Activated CD8-positive, alpha-beta T cell treated with anti-CD3 and anti-CD28 coated beads, Interleukin-2, amount 10 ng/mL, durations not matched to agents 7 days and 5 days (primary cell): Measurements from ENCODE around the gene PGLYRP2. TPM values are rescaled to one million over a fixed set of nuclear protein-coding genes. Genes with fewer than 3 reads are reported as not detected.

Experiments used
- ATAC-seq: fragments of 150-1000 bp; cut with Tn5 transposase; one replicate; pipeline ENCODE4 v1.10.0; 2021; ENCODE audit warnings: moderate library complexity
- CTCF ChIA-PET: fragments of 350-600 bp; sonication (Branson Sonifier 250); formaldehyde crosslinking; loops from one replicate; lab custom pipeline; 2021; ENCODE audit warnings: antibody characterized with exemption; lab: Charles Lee
- POLR2A ChIA-PET: fragments of 350-600 bp; sonication (Branson Sonifier 250); formaldehyde crosslinking; loops from one replicate; lab custom pipeline; 2021; ENCODE audit warnings: antibody characterized with exemption; lab: Charles Lee
- DNase-seq: peaks from one replicate; pipeline ENCODE4 v3.0.0-alpha.2; 2020
- H3K27ac Mint-ChIP-seq: one replicate; pipeline ENCODE4 v1.8.0; 2021; ENCODE audit warnings: mild to moderate bottlenecking, mixed read lengths
- H3K27me3 Mint-ChIP-seq: one replicate; pipeline ENCODE4 v1.8.0; 2021; ENCODE audit warnings: low read depth, mixed read lengths
- H3K36me3 Mint-ChIP-seq: one replicate; pipeline ENCODE4 v1.8.0; 2021; ENCODE audit warnings: low read depth, mixed read lengths
- H3K4me1 Mint-ChIP-seq: one replicate; pipeline ENCODE4 v1.8.0; 2021; ENCODE audit warnings: low read depth, mixed read lengths
- H3K4me3 Mint-ChIP-seq: one replicate; pipeline ENCODE4 v1.8.0; 2021; ENCODE audit warnings: mild to moderate bottlenecking, mixed read lengths
- H3K9me3 Mint-ChIP-seq: one replicate; pipeline ENCODE4 v1.8.0; 2022; ENCODE audit warnings: mixed read lengths; ENCODE audit not compliant: insufficient read depth
- total RNA-seq, 2 experiments: library from RNA; stranded (reverse); gene quantifications; one replicate each; pipeline ENCODE4 v1.2.3, GENCODE V29; 2021

Gene PGLYRP2
- total RNA-seq, 2 experiments from 2014 or later, result not detected

DNA sequence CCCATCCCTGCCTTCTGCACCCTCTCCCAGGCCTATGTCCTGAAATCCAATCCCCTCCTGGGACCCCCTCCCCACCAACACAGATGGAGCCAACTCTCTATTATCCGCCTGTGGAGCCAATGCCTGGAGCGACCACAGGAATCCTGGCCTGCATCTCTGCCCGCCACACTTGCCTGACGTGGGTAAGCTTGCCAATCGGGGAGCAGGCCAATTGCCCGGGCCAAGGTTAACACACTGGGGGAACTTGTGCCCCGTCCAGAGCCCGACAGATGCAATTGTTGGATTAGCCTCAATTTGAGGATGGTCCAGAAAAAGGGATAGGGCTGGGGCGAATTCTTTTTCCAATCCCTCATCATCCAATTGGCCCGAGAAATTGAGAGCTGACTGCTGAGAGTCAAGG lies 35.5 kb downstream of the PGLYRP2 start:
- Mint-ChIP-seq H3K4me1 (peaks cover 5% of the 10 kb centered on the region), H3K36me3 (peaks cover 10% of the 10 kb centered on the region), H3K27ac (no peak overlapping the region), H3K9me3 (no peaks in the 10 kb centered on the region), H3K4me3 (no peak overlapping the region), H3K27me3 (no peaks in the 10 kb centered on the region)
- ChIA-PET POLR2A (interaction anchor here (1.6 kb wide), 1 partner anchor 11 kb away, joined by 7 read pairs; no protein-coding TSS in a partner anchor), CTCF (no interaction called here)
- ATAC-seq (no peak), DNase-seq (no peak)

DNA sequence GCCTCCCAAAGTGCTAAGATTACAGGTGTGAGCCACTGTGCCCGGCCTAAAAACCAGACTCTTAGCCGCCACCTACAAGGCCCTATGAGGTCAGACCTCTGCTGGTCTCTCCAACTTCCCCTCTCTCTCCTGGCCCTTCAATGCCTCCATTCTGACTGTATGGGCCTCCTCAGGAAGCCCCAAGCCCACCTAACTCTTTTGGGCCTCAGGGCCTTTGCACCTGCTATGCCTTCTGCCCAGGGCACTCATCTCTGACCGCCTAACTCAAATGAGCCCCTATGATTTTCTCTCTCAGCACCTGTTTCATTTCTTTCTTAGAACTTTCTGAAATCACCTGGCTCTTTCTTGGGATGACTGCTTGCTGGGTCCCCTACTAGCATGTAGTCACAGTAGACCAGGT lies 36.0 kb downstream of the PGLYRP2 start:
- Mint-ChIP-seq H3K36me3 (peaks cover 5% of the 10 kb centered on the region), H3K27me3 (no peaks in the 10 kb centered on the region), H3K27ac (no peak overlapping the region), H3K4me3 (no peak overlapping the region), H3K9me3 (no peaks in the 10 kb centered on the region), H3K4me1 (peaks cover under 1% of the 10 kb centered on the region)
- ATAC-seq (no peak), DNase-seq (no peak)
- CTCF ChIA-PET, result no interaction called here
- POLR2A ChIA-PET, result interaction anchor here (1.6 kb wide), 1 partner anchor 10 kb away, joined by 7 read pairs; no protein-coding TSS in a partner anchor

DNA sequence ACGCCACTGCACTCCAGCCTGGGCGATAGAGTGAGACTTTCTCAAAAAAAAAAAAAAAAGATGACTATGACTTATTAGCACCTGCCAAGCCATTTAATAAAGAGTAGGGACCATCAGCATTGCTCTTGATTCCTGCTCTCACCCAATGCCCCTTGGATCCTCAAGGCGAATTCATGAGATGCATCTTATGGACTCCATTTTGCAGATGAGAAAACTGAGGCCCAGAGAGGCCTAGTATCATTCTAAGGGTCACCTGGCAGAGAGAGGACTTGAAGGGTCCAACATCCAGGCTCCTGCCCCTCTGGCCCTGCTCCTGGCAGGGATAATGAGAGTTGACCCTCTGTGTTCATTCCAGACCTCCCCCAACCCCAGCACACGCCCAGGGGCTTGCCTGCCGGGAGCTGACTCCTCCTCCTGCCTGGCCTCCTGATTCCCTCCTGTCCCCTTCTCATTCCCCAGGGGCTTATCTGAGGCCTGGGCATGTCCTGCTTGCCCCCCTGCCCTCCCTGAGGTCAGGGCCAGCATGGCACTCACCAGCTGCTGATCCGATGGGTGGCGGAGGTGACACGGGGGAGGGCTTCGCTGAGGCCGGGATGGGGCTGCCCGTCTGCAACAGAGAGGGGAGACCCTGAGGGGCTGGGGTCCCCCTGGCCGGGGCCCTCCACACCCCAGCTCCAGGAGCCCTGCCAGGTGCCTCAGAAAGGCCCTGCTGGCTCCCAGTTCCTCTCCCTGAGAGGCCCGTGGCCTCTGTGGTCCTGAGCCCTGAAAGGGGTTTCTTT lies 37.0 kb downstream of the PGLYRP2 start:
- Mint-ChIP-seq H3K27me3 (no peaks in the 10 kb centered on the region), H3K4me1 (no peaks in the 10 kb centered on the region), H3K4me3 (no peak overlapping the region), H3K9me3 (no peaks in the 10 kb centered on the region), H3K36me3 (peaks cover 2% of the 10 kb centered on the region), H3K27ac (no peak overlapping the region)
- ATAC-seq, result no peak
- DNase-seq, result no peak
- ChIA-PET CTCF (no interaction called here), POLR2A (no interaction called here)

DNA sequence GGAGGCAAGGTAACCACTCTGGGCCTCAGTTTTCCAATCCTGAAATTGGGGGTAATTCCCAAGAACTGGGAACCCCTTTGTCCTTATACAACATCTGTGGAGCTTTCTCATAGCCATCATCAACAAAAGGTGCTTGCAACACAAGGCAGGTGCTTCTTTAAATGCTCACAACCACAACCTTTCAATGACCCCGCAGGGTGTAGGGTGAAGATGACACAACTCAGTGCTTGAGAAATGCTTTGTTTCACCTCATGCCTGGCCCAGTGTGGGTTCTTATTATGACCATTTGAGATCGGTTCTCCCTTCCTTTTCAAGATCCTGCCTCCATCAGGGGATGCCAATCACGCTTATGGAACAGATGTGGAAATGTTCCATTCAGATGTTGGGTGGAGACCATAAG lies 38.0 kb downstream of the PGLYRP2 start:
- DNase-seq (no peak), ATAC-seq (no peak)
- Mint-ChIP-seq H3K27ac (no peak overlapping the region), H3K4me1 (peaks cover 4% of the 10 kb centered on the region), H3K36me3 (no peaks in the 10 kb centered on the region), H3K27me3 (no peaks in the 10 kb centered on the region), H3K4me3 (no peak overlapping the region), H3K9me3 (no peaks in the 10 kb centered on the region)
- ChIA-PET CTCF (no interaction called here), POLR2A (no interaction called here)

DNA sequence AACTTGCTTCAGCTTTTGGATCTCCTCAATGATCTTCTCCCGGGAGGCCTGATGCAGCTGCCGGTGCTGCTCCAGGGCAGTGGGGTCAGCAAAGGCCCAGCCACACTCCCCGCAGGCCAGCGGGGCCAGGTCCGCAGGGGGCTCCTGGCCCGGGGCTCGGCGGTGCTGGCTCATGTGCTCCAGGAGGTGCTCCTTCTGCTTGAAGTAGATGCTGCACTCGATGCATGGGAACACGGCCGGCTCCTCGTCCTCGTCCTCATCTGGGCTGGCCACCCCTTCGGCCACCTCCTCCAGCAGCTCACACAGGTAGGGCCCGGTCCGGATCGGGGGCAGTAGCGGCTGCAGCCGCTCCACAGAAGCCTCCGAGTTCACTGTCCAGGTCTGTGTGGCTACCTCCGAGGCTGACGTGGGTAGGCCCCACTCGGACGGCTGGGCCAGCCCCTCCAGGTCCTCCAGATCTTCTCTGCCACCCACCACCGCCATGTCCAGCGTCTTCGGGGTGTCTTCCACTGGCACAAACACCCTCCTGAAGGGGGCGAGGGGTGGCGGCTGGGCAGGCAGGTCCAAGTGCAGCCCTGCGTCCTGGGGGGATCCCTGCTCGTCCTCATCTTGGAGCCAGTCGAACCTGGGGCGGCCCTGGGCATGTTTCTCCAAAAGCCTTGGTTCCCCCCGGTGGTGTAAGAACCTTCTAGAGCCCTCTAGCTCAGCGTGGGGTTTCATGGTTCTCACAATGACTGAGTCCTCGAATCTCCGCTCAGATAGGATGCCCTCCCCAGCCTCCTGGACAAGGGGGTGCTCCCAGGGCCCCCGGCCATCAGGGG lies 39.3 kb downstream of the PGLYRP2 start:
- Mint-ChIP-seq H3K27ac (no peak overlapping the region), H3K4me3 (no peak overlapping the region), H3K36me3 (no peaks in the 10 kb centered on the region), H3K27me3 (no peaks in the 10 kb centered on the region), H3K9me3 (no peaks in the 10 kb centered on the region), H3K4me1 (peaks cover 5% of the 10 kb centered on the region)
- POLR2A ChIA-PET, result no interaction called here
- DNase-seq (no peak), ATAC-seq (no peak)
- CTCF ChIA-PET, result no interaction called here

DNA sequence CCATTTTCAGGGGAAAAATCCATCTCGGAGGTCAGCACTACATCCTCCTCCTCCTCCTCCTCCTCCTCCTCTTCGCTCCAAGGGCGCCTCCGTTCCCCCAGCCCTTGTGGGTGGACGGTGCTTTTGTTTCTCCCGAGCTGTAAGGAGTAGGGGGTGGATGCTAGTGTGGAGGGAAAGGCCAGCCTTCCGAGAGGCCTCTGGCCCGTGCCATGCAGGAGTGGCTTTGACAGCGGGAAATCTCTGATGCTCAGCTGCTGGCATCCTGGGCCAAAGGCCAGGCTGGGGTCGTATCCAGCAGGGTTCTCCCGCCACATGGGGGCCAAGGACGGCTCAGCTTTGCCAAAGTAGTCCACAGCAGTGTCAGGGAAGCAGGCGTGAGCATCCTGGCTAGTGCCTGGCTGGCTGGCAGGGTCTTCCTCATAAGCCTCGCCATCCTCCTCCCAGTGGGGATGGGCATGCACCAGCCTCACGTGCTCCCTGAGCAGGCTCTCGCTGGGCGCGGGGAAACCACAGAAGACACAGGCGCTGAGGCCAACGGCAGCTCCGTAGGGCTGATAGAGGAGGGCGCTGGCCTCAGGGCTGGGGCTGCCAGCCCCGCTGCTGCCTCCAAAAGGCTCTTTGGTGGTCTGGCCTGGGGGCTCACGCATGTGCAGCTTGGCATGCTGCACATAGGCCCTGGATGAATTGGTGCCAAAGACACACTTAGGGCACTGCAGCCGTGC lies 40.1 kb downstream of the PGLYRP2 start:
- H3K36me3 Mint-ChIP-seq, result no peaks in the 10 kb centered on the region
- H3K4me1 Mint-ChIP-seq, result peaks cover 5% of the 10 kb centered on the region
- H3K27ac Mint-ChIP-seq, result no peak overlapping the region
- ChIA-PET POLR2A (no interaction called here), CTCF (no interaction called here)
- DNase-seq, result no peak
- no peaks in the 10 kb centered on the region for H3K9me3 Mint-ChIP-seq
- H3K27me3 Mint-ChIP-seq, result no peaks in the 10 kb centered on the region
- H3K4me3 Mint-ChIP-seq, result no peak overlapping the region
- no peak for ATAC-seq

DNA sequence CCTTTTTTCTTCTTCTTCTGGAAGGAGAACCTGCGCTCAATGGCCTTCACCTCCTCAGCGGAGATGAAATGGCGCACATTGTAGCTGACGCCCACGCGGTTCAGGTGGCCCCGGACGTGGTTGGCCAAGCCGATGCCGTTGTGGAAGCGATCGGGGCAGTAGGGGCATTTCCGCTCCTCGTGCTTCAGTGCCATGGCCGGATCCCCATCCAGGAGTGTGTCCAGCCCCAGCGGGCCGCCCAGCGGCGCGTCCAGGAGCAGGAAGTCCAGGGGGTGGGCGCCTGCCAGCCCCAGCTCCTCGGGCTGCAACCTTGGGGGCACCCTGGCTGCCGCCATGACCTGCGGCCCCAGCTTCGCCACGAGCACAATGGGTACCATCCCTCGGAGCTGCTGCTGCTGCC lies 40.7 kb downstream of the PGLYRP2 start:
- H3K4me1 Mint-ChIP-seq, result peaks cover 6% of the 10 kb centered on the region
- no peak for ATAC-seq
- no peak overlapping the region for H3K27ac Mint-ChIP-seq
- CTCF ChIA-PET, result interaction anchor here (3.5 kb wide), 1 partner anchor 19 kb away, joined by 18 read pairs; the partner anchor contains the start of gene AKAP8L
- H3K4me3 Mint-ChIP-seq, result no peak overlapping the region
- H3K36me3 Mint-ChIP-seq, result no peaks in the 10 kb centered on the region
- no peak for DNase-seq
- H3K27me3 Mint-ChIP-seq, result no peaks in the 10 kb centered on the region
- POLR2A ChIA-PET, result no interaction called here
- H3K9me3 Mint-ChIP-seq, result no peaks in the 10 kb centered on the region

DNA sequence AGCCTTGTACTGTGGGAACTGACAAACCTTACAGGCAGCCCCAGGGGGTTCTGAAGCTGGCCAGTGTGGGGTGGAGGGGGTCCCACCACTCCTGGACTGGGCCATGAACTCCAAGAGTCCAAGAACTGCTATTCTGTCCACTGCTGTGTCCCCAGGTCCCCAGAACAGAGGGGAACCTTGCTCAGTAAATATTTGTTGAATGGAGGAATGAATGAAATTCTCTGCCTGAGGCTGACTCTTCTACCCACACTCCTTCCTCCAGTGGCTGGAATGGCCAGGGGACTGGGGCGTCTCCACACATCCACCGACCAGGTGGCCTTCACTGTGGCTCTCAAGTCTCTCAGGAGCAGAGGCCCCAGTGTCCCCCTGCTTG lies 41.2 kb downstream of the PGLYRP2 start:
- ChIA-PET CTCF (interaction anchor here (3.5 kb wide), 1 partner anchor 19 kb away, joined by 18 read pairs; the partner anchor contains the start of gene AKAP8L), POLR2A (interaction anchor here (1.1 kb wide), 1 partner anchor 16 kb away, joined by 3 read pairs; no protein-coding TSS in a partner anchor)
- Mint-ChIP-seq H3K9me3 (no peaks in the 10 kb centered on the region), H3K27me3 (no peaks in the 10 kb centered on the region), H3K4me1 (peaks cover 11% of the 10 kb centered on the region), H3K36me3 (peaks cover 3% of the 10 kb centered on the region), H3K4me3 (no peak overlapping the region), H3K27ac (no peak overlapping the region)
- DNase-seq (no peak), ATAC-seq (no peak)

DNA sequence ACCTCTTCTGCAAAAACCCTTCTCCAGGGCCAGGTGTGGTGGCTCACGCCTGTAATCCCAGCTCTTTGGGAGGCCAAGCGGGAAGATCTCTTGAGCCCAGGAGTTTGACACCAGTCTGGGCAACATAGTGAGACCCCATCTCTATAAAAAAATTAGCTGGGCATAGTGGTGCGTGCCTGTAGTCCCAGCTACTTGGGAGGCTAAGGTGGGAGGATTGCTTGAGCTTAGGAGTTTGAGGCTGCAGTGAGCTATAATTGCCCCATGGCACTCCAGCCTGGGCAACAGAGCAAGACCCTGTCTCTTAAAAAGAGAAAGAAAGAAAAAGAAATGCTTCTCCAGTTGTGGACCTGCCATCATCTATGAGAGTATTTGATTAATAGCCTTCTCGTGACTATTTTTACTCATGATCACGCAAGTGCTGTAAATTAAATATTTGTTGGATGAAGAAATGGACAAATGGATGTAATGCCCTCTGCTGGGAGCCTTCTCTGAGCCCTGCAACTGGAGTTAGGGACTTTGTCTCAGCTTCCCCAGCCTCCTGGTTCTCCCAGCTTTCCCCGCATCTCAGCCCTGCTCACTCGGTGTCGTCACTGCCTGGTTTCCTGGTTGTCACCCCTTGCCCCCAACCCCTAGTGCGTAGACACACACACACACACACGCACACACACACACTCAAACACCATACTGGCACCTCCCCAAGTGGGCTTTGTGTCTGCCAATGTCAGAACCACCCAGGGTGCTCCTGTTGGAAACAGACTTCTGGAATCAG lies 41.8 kb downstream of the PGLYRP2 start:
- ChIA-PET CTCF (interaction anchor here (0.8 to 3.5 kb wide), 4 partner anchors 18 to 118 kb away, joined by 3 to 18 read pairs (median 4); partner anchors contain the start of gene AKAP8L), POLR2A (interaction anchor here (1.1 kb wide), 1 partner anchor 17 kb away, joined by 3 read pairs; no protein-coding TSS in a partner anchor)
- DNase-seq, result no peak
- no peaks in the 10 kb centered on the region for H3K9me3 Mint-ChIP-seq
- no peak overlapping the region for H3K4me3 Mint-ChIP-seq
- peaks cover 5% of the 10 kb centered on the region for H3K36me3 Mint-ChIP-seq
- ATAC-seq, result no peak
- peaks cover 15% of the 10 kb centered on the region for H3K4me1 Mint-ChIP-seq
- no peak overlapping the region for H3K27ac Mint-ChIP-seq
- no peaks in the 10 kb centered on the region for H3K27me3 Mint-ChIP-seq

DNA sequence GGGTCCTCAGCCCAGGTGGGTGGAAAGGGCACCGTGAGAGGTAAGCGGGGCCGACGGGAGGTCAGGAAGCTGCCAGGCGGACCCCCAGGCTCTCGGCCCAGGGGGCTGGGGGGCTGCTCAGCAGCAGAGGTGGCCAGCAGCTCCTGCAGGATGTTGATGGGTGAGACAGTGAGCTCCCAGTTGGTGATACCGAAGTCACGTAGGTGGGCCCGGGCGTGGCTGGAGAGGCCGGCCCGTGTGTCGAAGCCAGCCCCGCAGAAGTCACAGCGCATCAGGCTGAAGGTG lies 42.5 kb downstream of the PGLYRP2 start:
- POLR2A ChIA-PET, result interaction anchor here (0.6 to 1.2 kb wide), 3 partner anchors 20 to 58 kb away, joined by 3 to 6 read pairs (median 3); no protein-coding TSS in a partner anchor
- H3K27me3 Mint-ChIP-seq, result no peaks in the 10 kb centered on the region

More for the DNA sequence above, 42.5 kb downstream of the PGLYRP2 start:
- DNase-seq, result no peak
- peaks cover 18% of the 10 kb centered on the region for H3K4me1 Mint-ChIP-seq
- H3K9me3 Mint-ChIP-seq, result no peaks in the 10 kb centered on the region
- H3K4me3 Mint-ChIP-seq, result no peak overlapping the region
- no peak overlapping the region for H3K27ac Mint-ChIP-seq
- no peak for ATAC-seq
- CTCF ChIA-PET, result interaction anchor here (0.9 to 3.5 kb wide), 4 partner anchors 18 to 177 kb away, joined by 3 to 18 read pairs (median 4); partner anchors contain the start of gene AKAP8L
- H3K36me3 Mint-ChIP-seq, result peaks cover 8% of the 10 kb centered on the region
